EH (cell line): Measurements from ENCODE around the gene ZSCAN12.
"Not testable (repeated sequence)": the region's sequence is repeated elsewhere in the genome, so short reads cannot be mapped to it uniquely, and the experiment has no call there.

Experiments
- DNase-seq: peaks from one replicate; pipeline ENCODE4 v3.0.0-alpha.2; 2015; ENCODE audit warnings: low read depth

Gene ZSCAN12

DNA sequence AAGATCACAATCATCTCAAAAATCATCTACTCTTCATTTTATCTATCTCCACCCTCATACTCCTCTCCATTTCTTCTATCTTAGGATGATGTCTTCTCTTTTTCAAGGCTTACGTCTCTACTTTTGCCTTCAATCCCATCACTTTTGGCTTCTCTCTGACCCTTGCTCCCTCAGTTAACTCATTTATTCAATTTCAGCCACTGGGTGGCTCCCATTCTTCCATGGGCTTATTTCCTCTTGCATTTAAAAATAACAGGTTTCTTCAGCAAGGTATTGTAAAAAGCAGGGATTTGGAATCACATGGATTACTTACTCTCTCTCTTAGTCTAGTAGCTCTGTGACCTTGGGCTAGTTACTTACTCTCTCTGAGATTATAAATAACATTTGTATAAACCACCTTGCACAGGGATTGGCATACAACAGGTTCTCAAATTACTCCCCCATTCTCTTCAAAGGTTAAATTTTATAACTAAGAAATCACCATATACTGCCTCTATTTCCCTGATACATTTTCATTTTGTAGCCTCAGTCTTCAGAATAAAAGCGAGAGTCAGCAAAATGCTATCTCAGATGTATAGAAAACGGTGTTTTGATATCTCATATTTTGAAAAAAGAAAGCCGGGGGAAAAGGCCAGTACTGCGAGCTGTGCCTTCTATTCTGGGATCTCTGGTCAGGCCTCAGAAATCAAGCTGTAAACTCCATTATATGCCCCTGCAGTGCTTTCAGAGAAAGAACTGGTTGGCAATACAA, 5.5 kb downstream of the ZSCAN12 start:
- DNase-seq = peak; percentile 11

DNA sequence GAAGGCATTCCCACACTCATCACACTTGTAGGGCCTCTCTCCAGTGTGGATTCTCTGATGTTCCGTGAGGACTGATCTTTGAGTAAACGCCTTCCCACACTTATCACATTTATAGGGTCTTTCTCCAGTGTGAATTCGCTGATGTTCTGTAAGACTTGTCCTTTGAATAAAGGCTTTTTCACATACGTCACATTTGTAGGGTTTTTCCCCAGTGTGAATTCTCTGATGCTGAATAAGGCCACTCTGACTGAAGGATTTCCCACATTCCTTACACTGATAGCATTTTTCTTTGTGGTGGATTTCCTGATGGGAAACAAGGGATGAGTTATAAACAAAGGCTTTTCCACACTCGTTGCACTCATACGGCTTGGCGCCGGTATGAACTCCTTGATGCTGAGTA, 8.9 kb downstream of the ZSCAN12 start:
- DNase-seq = no peak

DNA sequence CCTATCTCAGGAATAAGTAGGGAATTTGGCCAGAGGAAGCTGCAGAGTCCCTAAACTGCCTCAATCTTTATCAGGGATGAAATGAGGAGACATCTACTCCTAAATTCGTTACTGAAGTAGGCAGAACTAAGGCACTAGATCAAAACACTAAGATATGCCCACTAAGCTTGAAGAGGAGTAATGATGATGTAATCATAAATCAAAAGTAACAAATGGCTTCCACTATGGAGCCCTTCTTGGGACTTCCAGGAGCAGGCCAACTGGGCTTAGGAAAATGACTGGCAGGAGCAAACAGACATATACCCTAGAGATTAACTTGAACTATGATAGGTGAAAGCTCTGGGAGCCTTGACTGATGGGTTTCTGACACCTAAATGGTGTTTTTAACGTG, 15.4 kb downstream of the ZSCAN12 start:
- no peak for DNase-seq

DNA sequence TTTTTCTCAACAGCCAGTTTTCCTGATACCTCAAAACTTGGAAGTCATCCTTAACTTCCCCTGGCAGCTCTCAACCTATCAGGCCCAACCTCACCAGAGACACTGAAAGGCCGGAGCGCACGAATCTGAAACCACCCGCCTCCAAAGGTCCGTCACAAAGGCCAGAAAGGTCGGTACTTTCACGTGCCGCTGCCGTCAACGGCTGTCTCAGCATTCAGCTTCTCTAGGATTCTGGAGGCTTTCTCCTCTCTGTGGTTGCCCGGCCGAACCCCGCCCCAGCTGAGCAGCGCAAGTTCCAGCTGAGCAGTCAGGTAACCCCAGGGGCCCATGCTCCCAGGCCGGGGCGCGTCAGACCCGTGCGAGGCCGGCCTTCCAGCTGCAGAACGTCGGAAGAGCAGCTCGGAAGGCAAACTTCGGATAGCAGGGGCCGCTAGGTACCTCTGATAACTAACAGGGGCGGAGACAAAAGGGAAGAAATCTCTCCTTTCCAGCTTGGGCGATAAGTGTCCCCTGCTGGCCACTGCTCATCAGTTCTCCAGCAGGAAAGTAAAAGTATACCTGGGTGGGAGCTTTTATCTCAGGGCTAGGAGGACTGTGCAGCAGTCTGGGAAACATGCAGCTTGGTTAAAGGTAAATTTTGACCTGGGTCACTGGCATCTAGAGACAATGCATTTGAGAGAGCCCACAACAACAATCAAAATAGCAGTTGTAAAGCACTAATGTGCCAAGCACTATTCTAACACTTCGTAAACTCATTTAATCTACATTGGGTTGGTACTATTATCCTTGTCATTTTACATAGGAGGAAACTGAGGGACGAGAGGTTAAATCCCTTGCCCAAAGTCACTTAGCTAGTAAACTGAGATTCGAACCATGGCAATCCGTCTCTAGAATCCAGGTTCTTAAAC, 16.1 kb downstream of the ZSCAN12 start:
- DNase-seq = peak; percentile 86

DNA sequence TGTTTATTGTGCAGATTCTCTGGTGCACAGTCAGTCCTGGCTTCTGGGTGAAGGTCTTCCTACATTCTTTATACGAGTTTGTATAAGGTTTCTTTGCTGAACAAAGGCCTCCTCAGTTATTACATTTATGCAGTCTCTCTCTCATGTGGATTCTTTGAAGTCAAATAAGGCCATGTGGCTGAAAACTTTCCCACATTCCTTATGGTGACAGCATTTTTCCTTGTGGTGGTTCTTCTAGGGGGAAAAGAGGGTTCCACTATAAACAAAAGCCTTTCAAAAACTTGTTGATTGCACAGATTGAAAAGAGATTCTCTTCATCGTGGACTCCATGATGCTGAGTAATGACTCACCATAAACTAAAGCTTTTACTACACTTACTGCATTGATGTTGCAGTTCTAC, 19.2 kb downstream of the ZSCAN12 start:
- peak; percentile 10 for DNase-seq

DNA sequence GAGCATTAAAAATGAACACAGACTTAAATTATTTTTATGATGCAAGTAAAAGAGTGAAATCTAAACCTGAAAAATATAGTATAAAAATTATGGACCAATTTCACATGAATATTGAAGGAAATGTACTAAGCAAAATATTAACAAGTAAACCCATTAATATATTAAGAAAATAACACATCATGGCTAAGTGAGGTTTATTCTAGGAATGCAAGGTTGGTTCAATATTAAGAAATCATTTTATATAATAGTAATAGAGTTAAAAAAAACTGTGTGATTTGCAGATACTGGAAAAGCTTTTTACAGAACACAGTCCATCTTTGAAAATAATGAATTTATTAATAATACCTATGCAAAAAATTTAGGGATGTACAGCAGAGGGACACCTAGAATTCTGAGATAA, 20.9 kb downstream of the ZSCAN12 start:
- no peak for DNase-seq

DNA sequence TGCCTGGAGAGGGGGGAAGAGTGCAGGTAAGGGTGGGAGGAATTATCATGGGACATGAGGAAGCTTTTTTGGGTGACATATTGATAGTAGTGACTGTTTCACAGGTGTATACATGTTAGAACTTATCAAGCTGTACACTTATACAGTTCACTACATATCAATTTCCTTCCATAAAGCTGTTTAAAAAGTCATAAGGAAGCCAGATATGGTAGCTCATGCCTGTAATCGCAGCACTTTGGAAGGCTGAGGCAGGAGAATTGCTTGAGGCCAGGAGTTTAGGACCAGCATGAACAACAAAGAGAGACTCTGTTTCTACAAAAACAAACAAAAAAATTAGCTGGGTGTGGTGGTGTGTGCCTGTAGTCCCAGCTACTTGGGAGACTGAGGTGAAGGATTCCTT, 21.7 kb downstream of the ZSCAN12 start:
- no peak for DNase-seq

DNA sequence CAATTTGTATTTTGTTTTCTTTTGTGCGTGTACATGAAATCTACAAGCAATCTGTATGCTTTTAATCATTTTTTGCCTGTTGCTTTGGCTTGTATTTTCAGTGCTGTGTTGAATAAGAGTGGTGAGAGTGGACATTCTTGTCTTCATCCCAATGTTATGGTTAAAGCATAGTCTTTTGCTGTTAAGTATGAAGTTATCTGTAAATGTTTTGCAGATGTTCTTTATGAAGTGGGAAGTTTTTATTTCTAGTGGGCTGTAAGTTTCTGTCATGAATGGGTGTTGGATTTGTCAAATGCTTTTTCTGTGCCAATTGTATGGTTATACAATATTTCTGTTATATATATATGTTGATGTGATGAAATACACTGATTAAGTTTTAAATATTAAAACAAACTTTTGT, 25.6 kb downstream of the ZSCAN12 start:
- DNase-seq = no peak

DNA sequence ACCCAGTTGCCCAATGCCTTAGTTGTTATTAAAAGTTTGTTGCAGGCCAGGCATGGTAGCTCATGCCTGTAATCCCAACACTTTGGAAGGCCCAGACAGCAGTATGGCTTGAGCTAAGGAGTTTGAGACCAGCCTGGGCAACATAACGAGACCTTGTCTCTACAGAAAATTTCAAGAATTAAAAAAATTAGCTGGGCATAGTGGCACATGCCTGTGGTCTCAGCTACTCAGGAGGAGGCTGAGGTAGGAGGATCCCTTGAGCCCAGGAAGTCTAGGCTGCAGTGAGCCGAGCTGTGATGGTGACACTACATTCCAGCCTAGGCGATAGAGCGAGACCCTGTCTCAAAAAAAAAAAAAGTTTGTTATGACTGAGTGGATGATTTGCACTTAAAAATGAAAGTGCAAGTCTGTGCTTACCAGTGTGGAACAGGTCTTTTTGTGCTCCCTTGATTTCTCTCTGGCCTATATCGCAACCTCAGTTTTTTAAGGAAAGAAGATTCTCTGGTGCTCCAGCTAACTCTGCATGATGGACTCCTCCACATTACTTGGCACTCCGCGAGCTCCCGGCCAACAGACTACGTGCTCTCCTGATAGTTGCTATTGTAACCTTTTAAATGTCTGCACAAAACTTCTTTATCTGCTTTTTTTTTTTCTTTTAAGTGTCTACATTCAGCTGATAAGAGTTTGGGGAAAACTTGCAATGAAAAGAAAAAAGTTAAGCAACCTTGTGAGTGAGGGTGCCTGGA, 27.7 kb downstream of the ZSCAN12 start:
- DNase-seq = no peak

DNA sequence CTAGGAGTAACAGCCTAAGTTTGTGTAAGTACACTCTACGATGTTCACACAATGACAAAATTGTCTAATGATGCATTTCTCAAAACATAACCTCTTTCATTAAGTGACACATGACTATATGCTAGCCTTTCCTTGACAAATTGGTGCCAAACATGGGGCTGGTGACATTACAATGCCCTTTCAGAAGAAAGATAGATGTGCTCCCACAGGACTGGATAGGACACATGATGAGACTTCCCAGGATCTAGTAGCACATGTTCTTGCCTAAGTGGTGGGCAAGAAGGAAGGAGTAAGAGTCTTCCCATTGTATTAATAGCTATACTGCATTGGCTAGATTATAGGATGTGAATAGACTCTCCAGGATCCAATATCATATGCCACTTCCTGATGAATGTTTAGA, 28.3 kb downstream of the ZSCAN12 start:
- DNase-seq = no peak

DNA sequence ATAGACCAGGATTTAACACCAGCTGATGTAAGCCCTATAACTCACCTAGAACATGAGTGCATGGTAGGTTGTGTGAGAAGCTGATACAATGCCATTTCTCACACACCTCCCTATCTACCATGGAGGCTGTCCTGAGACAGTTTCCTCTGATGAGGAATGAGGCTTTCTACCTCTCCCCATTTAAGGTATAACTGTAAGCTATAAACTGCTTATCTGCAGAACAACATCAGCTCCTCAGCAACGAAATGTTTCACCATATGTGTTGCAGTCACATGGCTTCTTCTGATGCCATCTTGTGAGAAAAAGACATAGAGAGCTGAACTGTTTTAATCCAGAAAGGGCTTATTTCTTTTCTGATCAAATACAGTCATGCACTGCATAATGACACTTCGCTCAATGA, 29.1 kb downstream of the ZSCAN12 start:
- DNase-seq = no peak

DNA sequence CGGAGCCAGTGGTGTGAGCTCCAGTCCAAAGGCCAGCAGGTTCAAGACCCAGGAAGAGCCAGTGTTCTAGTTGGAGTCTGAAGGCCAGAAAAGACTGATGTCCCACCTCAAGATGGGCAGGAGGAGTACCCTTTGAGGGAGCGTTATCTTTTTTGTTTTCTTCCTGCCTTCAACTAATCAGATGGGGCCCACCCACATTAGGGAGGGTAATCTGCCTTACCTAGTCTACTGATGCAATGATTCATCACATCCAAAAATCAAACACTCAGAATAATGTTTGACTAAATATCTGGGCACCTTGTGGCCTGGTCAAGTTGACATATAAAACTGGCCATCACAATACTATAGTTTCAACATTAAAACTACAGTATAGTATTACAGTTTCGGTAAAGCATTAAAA, 30.1 kb downstream of the ZSCAN12 start:
- no peak for DNase-seq

DNA sequence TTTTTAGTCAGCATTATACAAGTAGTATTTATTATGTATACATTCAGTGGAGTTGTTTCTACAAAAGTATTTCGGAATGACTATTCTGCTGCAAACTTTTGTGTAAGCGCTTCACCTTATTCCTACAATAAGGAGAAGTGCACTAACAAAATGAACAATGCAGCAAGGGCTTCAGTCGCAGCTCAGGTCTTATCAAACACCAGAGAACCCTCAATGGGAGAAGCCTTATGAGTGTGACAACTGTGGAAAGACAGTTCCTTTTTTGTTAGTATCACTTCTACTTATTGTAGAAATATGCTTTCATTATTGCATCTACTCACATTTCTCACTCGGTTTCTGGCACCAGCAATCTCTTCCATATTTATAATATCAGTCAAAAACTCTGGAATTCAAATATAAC, 31.0 kb downstream of the ZSCAN12 start:
- no peak for DNase-seq

DNA sequence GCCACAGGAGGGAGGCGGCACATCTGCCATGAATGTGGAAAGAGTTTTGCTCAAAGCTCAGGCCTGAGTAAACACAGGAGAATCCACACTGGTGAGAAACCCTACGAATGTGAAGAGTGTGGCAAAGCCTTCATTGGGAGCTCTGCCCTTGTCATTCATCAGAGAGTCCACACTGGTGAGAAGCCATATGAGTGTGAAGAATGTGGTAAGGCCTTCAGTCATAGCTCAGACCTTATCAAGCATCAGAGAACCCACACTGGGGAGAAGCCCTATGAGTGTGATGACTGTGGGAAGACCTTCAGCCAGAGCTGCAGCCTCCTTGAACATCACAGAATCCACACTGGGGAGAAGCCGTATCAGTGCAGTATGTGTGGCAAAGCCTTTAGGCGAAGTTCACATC, 34.0 kb downstream of the ZSCAN12 start:
- not testable (repeated sequence) for DNase-seq

DNA sequence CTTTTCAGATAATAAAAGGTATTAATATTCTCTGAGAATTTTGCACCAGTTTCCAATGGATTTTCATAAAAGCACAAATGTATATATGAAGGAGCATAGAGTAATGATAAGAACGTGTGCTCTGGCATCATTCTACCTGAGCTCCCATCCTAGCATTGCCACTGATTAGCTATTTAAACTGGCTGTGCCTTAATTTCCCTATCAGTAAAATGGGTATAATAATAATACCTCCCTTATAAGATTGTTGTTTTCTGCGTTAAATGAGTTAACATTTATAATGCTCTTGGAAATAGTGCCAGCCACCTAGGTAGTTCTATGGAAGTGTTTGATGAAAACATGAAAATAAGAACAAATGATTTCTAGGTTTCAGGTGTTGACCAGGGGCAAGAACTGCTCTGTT, 38.6 kb downstream of the ZSCAN12 start:
- no peak for DNase-seq

DNA sequence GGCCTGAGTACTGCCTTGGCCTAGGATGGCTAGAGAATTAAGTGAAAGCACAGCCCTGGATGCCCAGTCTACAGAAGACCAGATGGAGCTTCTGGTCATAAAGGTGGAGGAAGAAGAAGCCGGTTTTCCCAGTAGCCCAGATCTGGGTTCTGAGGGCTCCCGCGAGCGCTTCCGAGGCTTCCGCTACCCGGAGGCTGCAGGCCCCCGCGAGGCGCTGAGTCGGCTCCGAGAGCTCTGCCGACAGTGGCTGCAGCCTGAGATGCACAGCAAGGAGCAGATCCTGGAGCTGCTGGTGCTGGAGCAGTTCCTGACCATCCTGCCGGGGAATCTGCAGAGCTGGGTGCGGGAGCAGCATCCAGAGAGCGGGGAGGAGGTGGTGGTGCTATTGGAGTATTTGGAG, 40.0 kb downstream of the ZSCAN12 start:
- not testable (repeated sequence) for DNase-seq

DNA sequence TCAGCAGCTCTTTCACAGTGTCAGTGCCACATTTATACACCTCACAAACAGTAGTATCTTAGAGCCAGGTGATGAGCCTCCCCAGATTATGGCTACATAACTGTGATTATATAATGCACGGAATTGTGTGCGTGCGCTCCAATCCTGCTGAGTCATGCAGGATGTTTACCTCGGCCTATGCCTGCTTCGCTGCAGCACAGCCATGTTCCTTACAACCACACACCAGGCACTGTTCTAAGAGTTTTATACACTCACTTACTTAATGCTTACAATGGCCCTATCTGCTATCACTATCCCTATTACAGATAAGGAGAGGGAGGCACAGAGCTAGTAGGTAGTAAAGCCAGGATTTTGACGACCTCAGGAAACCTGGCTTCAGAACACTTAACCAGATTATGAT, 42.5 kb downstream of the ZSCAN12 start:
- no peak for DNase-seq

DNA sequence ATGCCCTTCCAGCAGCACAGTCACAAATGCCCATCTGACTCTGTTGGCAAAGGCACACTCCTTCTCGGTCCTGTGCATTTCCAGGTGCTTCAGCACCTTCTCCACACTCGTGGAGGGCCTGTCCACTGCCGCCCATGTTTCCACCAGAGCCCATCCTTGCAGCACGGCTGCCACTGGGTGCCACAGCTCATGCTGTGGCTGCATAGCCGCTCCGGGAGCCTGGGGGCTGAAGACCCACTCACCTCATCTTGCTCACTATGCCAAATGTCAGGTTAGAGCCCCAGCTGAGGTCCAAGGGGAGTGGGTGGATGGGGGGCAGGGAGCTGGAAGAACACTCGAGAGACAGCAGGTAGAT, 42.9 kb downstream of the ZSCAN12 start:
- no peak for DNase-seq

DNA sequence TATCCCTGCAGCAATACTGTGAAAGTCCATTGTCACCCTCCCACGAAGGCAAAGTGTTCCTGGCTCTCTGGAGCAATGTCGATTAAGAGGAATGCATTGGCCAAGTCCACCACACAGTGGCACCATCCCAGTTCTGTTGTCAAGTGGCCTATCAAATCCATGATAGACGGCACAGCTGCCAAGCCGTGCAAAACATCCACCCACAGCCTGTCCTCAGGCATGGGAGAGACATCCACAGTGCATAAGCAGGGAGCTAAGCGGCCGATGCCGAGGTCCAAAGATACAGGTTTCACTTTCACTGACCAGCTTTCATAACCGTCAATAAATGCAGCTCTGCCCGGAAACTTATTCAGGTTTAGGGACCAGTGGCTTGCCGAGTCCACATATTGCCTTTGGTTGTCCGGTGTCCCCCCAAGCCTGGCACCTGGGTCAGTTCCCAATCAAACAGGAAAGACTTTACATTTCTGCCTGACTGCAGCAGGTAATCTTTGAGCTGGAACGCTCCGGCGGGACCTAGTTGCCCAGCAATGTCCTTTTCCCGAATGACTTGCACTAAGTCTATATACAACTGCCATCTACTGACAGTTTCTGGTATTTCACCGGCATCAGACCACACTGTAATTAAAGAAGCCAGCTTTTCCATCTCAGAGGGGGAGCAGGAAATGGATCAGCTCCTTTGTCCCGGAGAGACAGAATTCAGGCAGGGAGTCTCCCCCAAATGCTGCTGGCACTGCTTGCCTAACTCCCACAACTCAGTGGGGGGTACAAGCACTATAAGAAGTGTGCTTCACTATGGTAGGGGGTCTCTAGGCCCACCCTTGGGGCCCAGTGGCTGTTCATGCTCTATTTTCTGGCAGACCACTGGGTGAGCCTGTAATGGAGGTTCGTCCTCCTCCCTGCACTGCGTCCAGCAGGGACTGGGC, 43.5 kb downstream of the ZSCAN12 start:
- peak; percentile 89 for DNase-seq

DNA sequence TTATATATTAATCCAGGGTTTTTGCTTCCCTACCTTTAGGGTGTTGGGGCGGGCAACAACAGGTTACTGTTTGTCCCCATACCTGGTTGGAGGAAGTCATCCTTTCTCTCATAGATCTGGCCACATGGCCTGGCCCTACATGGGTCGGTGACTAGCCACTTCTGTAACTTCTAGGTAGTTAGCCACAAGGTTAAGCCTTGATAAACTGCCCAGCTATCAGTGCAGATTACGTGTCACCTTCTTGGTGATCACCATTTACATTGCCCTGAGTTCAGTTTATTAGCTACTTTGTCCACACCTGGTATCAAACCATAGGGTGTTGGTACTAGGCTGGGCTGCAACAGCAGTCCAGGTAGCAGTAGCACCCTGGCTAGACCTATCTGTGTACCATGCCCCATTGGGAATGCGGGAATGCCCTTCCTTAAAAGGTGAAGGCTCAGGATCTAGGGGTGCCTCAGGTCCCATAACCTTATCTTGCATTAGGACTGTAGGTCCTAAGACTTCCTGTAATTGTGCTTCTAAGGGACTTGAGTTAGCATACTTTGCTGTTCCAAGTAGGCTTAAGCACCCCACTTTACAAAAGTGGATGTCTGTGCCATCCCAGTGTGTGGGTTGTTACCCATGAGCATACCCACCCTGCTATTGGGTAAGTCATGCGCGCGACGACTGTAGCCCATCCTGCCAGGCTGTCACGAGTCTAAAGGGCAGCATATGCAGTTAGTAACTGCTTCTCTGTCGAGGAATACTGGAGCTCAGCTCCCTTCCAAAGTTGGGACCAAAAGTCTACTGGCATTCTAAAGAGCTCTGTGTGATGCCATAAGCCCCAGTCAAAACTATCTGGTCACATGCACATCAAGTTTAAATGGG, 44.6 kb downstream of the ZSCAN12 start:
- no peak for DNase-seq
